Keratinocyte (primary cell): ENCODE results near the gene FAM170B. TPM values are rescaled to one million over a fixed set of nuclear protein-coding genes. Genes with fewer than 3 reads are reported as not detected.

Experiments used
- DNase-seq: peaks from one replicate; pipeline ENCODE4 v3.0.0-alpha.2; 2011; ENCODE audit warnings: low read depth, missing footprints, low spot score
- FAIRE-seq: peaks from 2 replicates; lab custom pipeline; 2011; peaks lifted over from hg19 to GRCh38; lab: Jason Lieb, UNC
- H2AFZ ChIP-seq: 2 replicates; pipeline ENCODE4 v1.6.0; 2012; ENCODE audit warnings: low read length, control low read depth, inconsistent platforms; ENCODE audit not compliant: control insufficient read depth
- H3K27ac ChIP-seq: 2 replicates; pipeline ENCODE4 v1.5.1; 2011; ENCODE audit warnings: low read length; ENCODE audit not compliant: control insufficient read depth, insufficient read depth
- H3K27me3 ChIP-seq: 3 replicates; pipeline ENCODE4 v1.6.0; 2011; ENCODE audit warnings: low read length; ENCODE audit not compliant: control insufficient read depth, insufficient read depth; ENCODE audit errors: extremely low read depth
- H3K36me3 ChIP-seq, 2 experiments: 2 replicates in 1 of 2; 3 replicates in 1 of 2; pipeline ENCODE4 v1.5.1; 2011; ENCODE audit warnings: low read length in 2 of 2, mild to moderate bottlenecking in 1 of 2; ENCODE audit not compliant: control insufficient read depth in 2 of 2, insufficient read depth in 2 of 2; ENCODE audit errors: extremely low read depth in 1 of 2
- H3K4me1 ChIP-seq: 3 replicates; pipeline ENCODE4 v1.5.1; 2011; ENCODE audit warnings: low read length; ENCODE audit not compliant: control insufficient read depth, insufficient read depth; ENCODE audit errors: extremely low read depth
- H3K4me2 ChIP-seq: 3 replicates; pipeline ENCODE4 v1.6.0; 2011; ENCODE audit warnings: low read depth, low read length; ENCODE audit not compliant: control insufficient read depth, insufficient read depth; ENCODE audit errors: extremely low read depth
- H3K4me3 ChIP-seq, 3 experiments: fragments of 200-600 bp in 1 of 3; sonication (generic) in 1 of 3; 2 replicates in 2 of 3; 3 replicates in 1 of 3; pipeline ENCODE4 v1.5.1; 2011 to 2016; ENCODE audit warnings: low read length in 3 of 3, mild to moderate bottlenecking in 3 of 3, control low read depth in 2 of 3, inconsistent platforms in 1 of 3, low read depth in 1 of 3, mixed read lengths in 1 of 3, mixed run types in 1 of 3, moderate library complexity in 1 of 3; ENCODE audit not compliant: control insufficient read depth in 2 of 3, insufficient read depth in 2 of 3; ENCODE audit errors: extremely low read depth in 1 of 3
- H3K79me2 ChIP-seq: 2 replicates; pipeline ENCODE4 v1.6.0; 2012; ENCODE audit warnings: low read length; ENCODE audit not compliant: control insufficient read depth, insufficient read depth
- H3K9ac ChIP-seq: 3 replicates; pipeline ENCODE4 v1.6.0; 2011; ENCODE audit warnings: low read length; ENCODE audit not compliant: control insufficient read depth, insufficient read depth; ENCODE audit errors: extremely low read depth
- H3K9me1 ChIP-seq: 3 replicates; pipeline ENCODE4 v1.6.0; 2011; ENCODE audit warnings: low read length; ENCODE audit not compliant: control insufficient read depth, insufficient read depth; ENCODE audit errors: extremely low read depth
- H3K9me3 ChIP-seq: 2 replicates; pipeline ENCODE4 v1.5.1; 2012; ENCODE audit warnings: low read depth, low read length; ENCODE audit not compliant: control insufficient read depth
- H4K20me1 ChIP-seq: 3 replicates; pipeline ENCODE4 v1.6.0; 2011; ENCODE audit warnings: low read length; ENCODE audit not compliant: control insufficient read depth, insufficient read depth; ENCODE audit errors: extremely low read depth
- EZH2 ChIP-seq: IDR thresholded peaks from one replicate; pipeline ENCODE4 v1.6.1; 2012; ENCODE audit warnings: inconsistent platforms, mild to moderate bottlenecking, low read length, moderate library complexity
- dilution Hi-C: fragments of 300-500 bp; cut with MboI; formaldehyde crosslinking; loops from one replicate; pipeline ENCODE4 v1.7.0; 2020; ENCODE audit warnings: low sequenced_read_pairs; ENCODE audit not compliant: extremely low pct_ligation_motif_present
- polyA plus RNA-seq, 5 experiments: library from polyadenylated mRNA; depleted of rRNA in 3 of 5; stranded (reverse) in 3 of 5; stranded (forward) in 1 of 5; unstranded in 1 of 5; fragments of >200 nt; gene quantifications; 1 replicate in 1 of 5; 2 replicates in 3 of 5; 3 replicates in 1 of 5; pipeline versions ENCODE4 v1.2.1 to v1.2.3, GENCODE V29; 2011 to 2012; ENCODE audit warnings: missing spikeins in 2 of 5, low read depth in 1 of 5, low replicate concordance in 1 of 5
- TF ChIP-seq, protein P1 (sequence below), 3 experiments: IDR thresholded peaks in 1 of 3; conservative IDR thresholded peaks in 1 of 3; optimal IDR thresholded peaks in 1 of 3; 2 replicates in 2 of 3; 3 replicates in 1 of 3; pipeline versions ENCODE3 to v1.5.1; 2011; ENCODE audit warnings: low read length in 3 of 3, mild to moderate bottlenecking in 3 of 3, moderate library complexity in 2 of 3, control low read depth in 1 of 3, inconsistent platforms in 1 of 3; ENCODE audit not compliant: insufficient read depth in 2 of 3; ENCODE audit errors: extremely low read depth in 1 of 3

The FAM170B gene
- polyA plus RNA-seq, 1 donor (not counting 4 experiments of a cell fraction or from before 2014, with no cell fraction given): not detected

DNA sequence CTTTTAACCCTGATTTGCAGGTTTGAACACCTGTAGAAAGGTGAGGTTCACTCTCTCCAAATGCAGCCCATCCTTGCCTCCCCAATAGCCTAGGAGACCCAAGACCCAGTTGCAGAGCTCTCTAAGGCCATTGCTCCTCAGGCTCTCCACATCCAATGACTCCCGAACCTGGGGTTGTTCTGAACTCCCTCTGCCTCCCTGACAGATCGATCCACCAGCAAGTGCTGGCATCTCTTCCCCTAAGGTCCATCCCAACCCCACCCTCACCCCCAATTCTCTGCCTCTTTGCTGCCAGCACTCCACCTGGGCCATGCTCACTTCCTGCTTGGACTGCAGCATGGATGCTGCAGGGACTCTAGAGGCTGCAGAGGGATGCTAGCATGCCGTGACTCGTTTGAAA is 19.3 kb upstream of the FAM170B start:
- H3K4me3 ChIP-seq: no peak overlapping the region
- H4K20me1 ChIP-seq: no peaks in the 10 kb centered on the region
- H3K4me2 ChIP-seq: no peak overlapping the region
- H3K9me1 ChIP-seq: no peaks in the 10 kb centered on the region
- no peak overlapping the region for H2AFZ ChIP-seq
- no peak for FAIRE-seq
- no peak for DNase-seq
- no peaks in the 10 kb centered on the region for H3K4me1 ChIP-seq
- no peak overlapping the region for H3K9ac ChIP-seq
- H3K79me2 ChIP-seq: no peaks in the 10 kb centered on the region
- TF ChIP-seq, protein P1, sequence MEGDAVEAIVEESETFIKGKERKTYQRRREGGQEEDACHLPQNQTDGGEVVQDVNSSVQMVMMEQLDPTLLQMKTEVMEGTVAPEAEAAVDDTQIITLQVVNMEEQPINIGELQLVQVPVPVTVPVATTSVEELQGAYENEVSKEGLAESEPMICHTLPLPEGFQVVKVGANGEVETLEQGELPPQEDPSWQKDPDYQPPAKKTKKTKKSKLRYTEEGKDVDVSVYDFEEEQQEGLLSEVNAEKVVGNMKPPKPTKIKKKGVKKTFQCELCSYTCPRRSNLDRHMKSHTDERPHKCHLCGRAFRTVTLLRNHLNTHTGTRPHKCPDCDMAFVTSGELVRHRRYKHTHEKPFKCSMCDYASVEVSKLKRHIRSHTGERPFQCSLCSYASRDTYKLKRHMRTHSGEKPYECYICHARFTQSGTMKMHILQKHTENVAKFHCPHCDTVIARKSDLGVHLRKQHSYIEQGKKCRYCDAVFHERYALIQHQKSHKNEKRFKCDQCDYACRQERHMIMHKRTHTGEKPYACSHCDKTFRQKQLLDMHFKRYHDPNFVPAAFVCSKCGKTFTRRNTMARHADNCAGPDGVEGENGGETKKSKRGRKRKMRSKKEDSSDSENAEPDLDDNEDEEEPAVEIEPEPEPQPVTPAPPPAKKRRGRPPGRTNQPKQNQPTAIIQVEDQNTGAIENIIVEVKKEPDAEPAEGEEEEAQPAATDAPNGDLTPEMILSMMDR (optimal IDR thresholded peaks at IDR 0.05 in 1 of 3, IDR thresholded peaks at IDR 0.05 in 1 of 3, conservative IDR thresholded peaks at IDR 0.05 in 1 of 3; ENCODE audit: extremely low read depth in 1 of 3, insufficient read depth in 2 of 3, low read length in 3 of 3): no peak
- no peak for TF ChIP-seq EZH2
- H3K9me3 ChIP-seq: no peaks in the 10 kb centered on the region
- no peak overlapping the region for H3K27ac ChIP-seq
- no peaks in the 10 kb centered on the region for H3K36me3 ChIP-seq
- peaks cover 8% of the 10 kb centered on the region for H3K27me3 ChIP-seq
- dilution Hi-C loops: no loop called here

DNA sequence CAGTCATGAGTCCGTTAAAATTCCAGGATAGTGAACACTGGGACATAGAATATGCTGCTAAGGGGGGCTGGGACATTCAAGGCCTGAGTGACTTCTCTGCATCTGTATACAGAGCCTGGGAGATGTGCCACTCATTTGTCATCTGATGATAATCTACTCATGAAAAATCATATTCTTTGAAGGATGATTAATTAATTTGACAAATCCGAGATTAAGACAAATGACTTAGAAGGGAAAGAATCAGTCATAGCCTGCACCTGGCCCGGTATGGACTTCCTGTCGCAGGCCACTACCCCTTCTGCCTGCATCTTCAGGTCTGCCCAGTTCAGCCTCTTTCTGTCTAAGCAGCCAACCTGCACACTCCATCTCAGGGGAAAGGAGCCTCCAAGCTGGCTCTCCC is 18.8 kb upstream of the FAM170B start:
- FAIRE-seq (no peak), DNase-seq (no peak)
- no peaks in the 10 kb centered on the region for H3K36me3 ChIP-seq
- H3K9me3 ChIP-seq: no peaks in the 10 kb centered on the region
- no peak overlapping the region for H3K27ac ChIP-seq
- TF ChIP-seq, protein P1 (optimal IDR thresholded peaks at IDR 0.05 in 1 of 3, IDR thresholded peaks at IDR 0.05 in 1 of 3, conservative IDR thresholded peaks at IDR 0.05 in 1 of 3; ENCODE audit: extremely low read depth in 1 of 3, insufficient read depth in 2 of 3, low read length in 3 of 3): no peak
- no peak for TF ChIP-seq EZH2
- H3K4me2 ChIP-seq: no peak overlapping the region
- H3K4me1 ChIP-seq: no peaks in the 10 kb centered on the region
- dilution Hi-C loops: no loop called here
- H3K4me3 ChIP-seq: no peak overlapping the region
- no peaks in the 10 kb centered on the region for H3K79me2 ChIP-seq
- H4K20me1 ChIP-seq: no peaks in the 10 kb centered on the region
- H3K9ac ChIP-seq: no peak overlapping the region
- H2AFZ ChIP-seq: no peak overlapping the region
- peaks cover 8% of the 10 kb centered on the region for H3K27me3 ChIP-seq
- no peaks in the 10 kb centered on the region for H3K9me1 ChIP-seq
